ENCODE data around the gene LTBP3. TPM values are rescaled to one million over a fixed set of nuclear protein-coding genes. Genes with fewer than 3 reads are reported as not detected.
"Not testable (repeated sequence)": the region's sequence is repeated elsewhere in the genome, so short reads cannot be mapped to it uniquely, and the experiment has no call there.

LTBP3 gene
- total RNA-seq, 1 experiment from 2014 or later: 17.2 TPM

DNA sequence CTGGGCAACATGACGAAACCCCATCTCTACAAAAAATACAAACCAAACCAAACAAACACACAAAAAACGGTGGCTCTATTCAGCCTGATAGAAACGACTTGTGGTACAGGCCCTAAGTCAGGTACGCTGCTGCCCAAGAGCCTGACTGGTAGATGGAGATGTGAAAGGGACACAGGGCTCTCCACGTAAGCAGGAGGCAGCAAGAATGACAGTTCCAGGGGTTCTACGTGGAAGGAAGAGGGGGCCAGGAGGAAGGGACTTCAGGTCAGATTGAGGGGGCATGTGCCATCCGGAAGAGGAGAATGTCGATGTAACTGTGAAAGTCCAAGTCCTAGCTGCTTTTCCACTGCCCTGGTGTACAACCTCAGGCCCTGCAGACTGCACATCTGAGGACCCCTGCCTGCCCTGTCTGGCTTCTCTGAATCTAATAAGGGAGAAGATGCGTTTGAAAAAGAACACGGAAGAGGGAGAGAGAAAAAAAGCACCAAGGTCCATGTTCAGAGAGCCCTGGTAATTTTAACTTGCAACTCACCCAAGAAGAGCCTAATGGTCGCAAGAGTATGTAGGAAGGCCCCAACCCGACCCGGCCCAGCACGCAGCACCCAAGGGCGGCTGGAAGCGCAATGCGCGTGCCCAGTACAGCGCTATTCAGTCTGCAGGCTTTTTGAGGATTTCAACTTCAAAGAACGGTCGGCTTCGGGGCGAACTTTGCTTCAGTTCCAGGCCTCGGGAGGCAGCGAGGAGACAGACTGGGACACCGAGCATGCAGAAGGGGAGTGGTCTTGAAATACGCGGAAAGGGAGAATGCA is 11.2 kb upstream of the LTBP3 start:
- DNase-seq: no peak
- Histone ChIP-seq H3K9me3 (replicated peaks) (no peaks in the 10 kb centered on the region), H3K27ac (peak overlapping the region; percentile 10; the same call in 1 of the 2 replicates), H3K36me3 (no peaks in the 10 kb centered on the region), H3K27me3 (no peaks in the 10 kb centered on the region), H3K4me1 (peaks cover 17% of the 10 kb centered on the region), H3K4me3 (peak overlapping the region; percentile 88)

- no peak overlapping the region for H3K27ac ChIP-seq
- peaks cover 13% of the 10 kb centered on the region for H3K4me1 ChIP-seq
- H3K4me3 ChIP-seq: no peak overlapping the region
- no peak for DNase-seq
- H3K27me3 ChIP-seq: no peaks in the 10 kb centered on the region
- no peaks in the 10 kb centered on the region for H3K9me3 ChIP-seq (replicated peaks)
- H3K36me3 ChIP-seq: no peaks in the 10 kb centered on the region
Observed at GRCh38 chr11:65565624-65566453, 7.7 kb upstream of the LTBP3 start.

DNA sequence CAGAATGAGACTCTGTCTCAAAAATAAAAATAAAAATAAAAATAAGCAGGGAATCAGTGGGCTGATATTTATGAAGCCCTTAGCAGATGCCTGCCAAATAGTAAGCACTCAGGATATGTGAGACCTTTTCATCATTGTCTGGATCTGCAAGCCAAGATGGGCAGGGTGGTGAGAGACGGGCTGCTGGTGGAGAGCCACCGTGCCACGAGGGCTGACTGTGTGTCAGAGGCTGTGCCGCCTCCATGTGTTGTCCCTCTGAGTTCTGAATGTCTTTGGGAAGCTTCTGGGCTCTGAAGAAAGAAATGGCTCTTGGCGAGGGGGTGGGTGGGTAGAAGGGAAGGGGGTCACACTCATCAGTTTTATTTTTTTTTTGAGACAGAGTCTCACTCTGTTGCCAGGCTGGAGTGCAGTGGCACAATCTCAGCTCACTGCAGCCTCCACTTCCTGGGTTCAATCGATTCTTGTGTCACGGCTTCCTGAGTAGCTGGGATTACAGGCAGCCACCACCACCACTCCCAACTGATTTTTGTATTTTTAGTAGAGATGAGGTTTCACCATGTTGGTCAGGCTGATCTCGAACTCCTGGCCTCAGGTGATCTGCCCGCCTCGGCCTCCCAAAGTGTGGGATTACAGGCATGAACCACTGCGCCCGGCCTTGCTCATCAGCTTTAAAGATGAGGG is 6.9 kb upstream of the LTBP3 start:
- H3K36me3 ChIP-seq; DNase-seq; H3K27me3 ChIP-seq; H3K9me3 ChIP-seq (replicated peaks); H3K4me3 ChIP-seq; H3K27ac ChIP-seq: not testable (repeated sequence)
- peaks cover 21% of the 10 kb centered on the region for H3K4me1 ChIP-seq

DNA sequence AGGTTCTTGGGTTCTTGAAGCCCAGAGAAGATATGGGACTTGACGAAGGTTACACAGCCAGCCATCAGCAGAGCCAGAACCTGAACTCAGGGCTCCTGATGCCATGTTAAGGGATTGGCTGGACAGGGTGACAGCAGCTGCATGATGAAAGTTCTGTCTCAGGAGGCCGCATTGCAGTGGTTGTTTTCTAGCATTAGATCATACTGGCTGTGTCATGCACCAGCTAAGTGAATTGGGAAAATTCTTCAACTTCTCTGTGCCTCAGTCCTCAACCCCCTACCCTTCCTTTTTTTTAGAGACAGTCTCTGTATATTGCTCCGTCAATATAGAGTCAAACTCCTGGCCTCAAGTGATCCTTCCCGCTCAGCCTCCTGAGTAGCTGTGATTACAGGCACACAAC is 5.4 kb upstream of the LTBP3 start:
- Histone ChIP-seq H3K4me1 (peaks cover 31% of the 10 kb centered on the region), H3K9me3 (replicated peaks) (no peaks in the 10 kb centered on the region), H3K27ac (no peak overlapping the region), H3K4me3 (no peak overlapping the region), H3K36me3 (no peaks in the 10 kb centered on the region), H3K27me3 (no peaks in the 10 kb centered on the region)
- no peak for DNase-seq

DNA sequence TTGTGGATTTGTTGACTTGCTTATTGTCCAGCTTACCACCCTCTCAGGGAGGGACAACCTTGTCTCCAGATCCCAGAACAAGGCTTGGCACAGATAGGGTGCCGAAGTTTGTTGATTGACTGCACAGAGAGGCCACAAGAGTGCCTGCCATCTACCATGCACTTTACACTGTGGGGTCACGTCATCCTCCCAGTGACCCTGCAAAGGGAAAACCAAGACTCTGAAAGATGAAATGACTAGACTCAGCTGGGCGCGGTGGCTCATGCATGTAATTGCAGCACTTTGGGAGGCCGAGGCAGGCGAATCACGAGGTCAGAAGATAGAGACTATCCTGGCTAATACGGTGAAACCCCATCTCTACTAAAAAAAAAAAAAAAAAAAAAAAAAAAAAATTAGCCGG is 4.6 kb upstream of the LTBP3 start:
- no peak overlapping the region for H3K4me3 ChIP-seq
- H3K27ac ChIP-seq: no peak overlapping the region
- no peaks in the 10 kb centered on the region for H3K27me3 ChIP-seq
- DNase-seq: no peak
- no peaks in the 10 kb centered on the region for H3K36me3 ChIP-seq
- H3K4me1 ChIP-seq: peaks cover 32% of the 10 kb centered on the region
- no peaks in the 10 kb centered on the region for H3K9me3 ChIP-seq (replicated peaks)

GRCh38 chr11:65562020-65562419 is 3.9 kb upstream of the LTBP3 start:
- DNase-seq: no peak
- no peaks in the 10 kb centered on the region for H3K9me3 ChIP-seq (replicated peaks)
- H3K4me1 ChIP-seq: peaks cover 35% of the 10 kb centered on the region
- H3K27ac ChIP-seq: no peak overlapping the region
- H3K27me3 ChIP-seq: no peaks in the 10 kb centered on the region
- H3K36me3 ChIP-seq: no peaks in the 10 kb centered on the region
- no peak overlapping the region for H3K4me3 ChIP-seq

DNA sequence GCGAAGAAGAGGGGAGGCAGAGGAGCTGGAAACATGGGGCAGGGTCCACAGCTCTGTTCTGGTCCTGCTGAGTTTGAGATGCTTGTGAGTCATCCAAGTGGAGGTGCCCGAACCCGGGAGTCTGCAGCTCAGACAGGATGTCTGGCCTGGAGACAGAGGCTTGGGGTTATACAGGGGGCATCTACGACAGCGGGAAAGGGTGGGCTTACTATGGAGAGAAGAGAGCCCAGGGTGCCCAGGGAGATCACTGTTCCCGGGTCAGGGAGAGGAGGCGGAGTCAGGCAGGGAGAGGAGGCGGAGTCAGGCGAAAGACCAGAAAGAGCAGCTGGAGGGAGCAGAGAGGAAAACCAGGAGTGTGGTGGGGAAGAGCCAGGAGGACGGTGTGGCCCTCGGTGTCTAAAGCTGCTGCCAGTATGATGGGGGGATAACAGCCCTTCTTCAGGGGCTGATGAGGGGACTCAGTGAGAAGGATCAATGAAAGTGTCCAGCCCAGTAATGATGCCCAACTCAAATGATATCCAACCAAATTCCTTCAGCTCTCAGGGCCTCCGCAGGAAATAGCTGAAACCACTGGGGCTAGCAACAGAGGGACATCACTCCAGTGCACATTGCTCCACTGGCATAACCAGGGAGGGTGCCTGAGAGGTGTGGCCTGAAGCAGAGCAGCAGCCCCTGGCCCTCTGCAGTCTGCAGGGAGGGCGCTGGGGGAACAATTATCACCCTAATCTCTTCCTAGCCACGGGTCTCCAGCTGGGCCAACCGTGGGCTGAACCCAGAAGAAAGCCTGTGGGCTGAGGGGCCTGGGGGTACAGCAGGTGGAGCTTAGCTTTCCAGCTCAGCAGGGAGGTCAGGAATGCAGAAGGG is 2.6 kb upstream of the LTBP3 start:
- Histone ChIP-seq H3K4me1 (peaks cover 44% of the 10 kb centered on the region), H3K36me3 (no peaks in the 10 kb centered on the region), H3K4me3 (no peak overlapping the region), H3K9me3 (replicated peaks) (no peaks in the 10 kb centered on the region), H3K27me3 (no peaks in the 10 kb centered on the region), H3K27ac (peak overlapping the region; percentile 71; the same call in 1 of the 2 replicates)
- peak; percentile 80 to 82 for DNase-seq

DNA sequence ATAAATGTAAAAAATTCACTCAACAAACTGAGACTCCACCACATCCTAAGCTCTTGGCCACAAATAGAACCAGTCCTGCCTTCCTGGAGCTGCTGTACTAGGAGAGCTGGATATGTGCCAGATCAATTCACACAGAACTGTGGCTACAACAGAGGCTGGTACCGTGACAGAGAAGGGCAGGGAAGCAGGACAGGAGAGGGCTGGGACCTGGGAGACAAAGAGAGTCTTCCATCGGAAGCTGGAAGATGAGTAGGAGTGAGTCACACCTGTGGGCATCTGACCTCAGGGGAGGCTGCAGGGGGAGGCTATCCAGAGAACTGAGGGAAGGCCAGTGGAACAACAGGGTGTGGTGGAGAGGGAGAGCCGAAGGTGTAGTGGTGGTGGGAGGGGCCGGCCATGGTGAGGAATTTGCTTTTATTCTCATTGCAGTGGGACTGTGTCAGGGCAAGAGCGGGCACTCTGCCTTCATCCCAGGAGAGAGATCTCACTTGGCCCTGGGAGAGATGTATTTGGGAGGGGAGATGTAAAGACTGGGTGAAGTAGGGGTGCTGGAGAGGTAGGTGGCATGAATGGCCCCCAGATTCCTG is 1.9 kb upstream of the LTBP3 start:
- Histone ChIP-seq H3K27ac (peak overlapping the region; percentile 71; the same call in 1 of the 2 replicates), H3K9me3 (replicated peaks) (no peaks in the 10 kb centered on the region), H3K36me3 (no peaks in the 10 kb centered on the region), H3K4me1 (peaks cover 51% of the 10 kb centered on the region), H3K27me3 (no peaks in the 10 kb centered on the region), H3K4me3 (no peak overlapping the region)
- DNase-seq: peak in 1 of 2 experiments; percentile 57

GRCh38 chr11:65559535-65559934 is 1.4 kb upstream of the LTBP3 start:
- H3K27ac ChIP-seq: peak overlapping the region; percentile 71; the same call in 1 of the 2 replicates
- no peaks in the 10 kb centered on the region for H3K36me3 ChIP-seq
- no peaks in the 10 kb centered on the region for H3K27me3 ChIP-seq
- no peaks in the 10 kb centered on the region for H3K9me3 ChIP-seq (replicated peaks)
- H3K4me1 ChIP-seq: peaks cover 55% of the 10 kb centered on the region
- no peak overlapping the region for H3K4me3 ChIP-seq
- no peak for DNase-seq

DNA sequence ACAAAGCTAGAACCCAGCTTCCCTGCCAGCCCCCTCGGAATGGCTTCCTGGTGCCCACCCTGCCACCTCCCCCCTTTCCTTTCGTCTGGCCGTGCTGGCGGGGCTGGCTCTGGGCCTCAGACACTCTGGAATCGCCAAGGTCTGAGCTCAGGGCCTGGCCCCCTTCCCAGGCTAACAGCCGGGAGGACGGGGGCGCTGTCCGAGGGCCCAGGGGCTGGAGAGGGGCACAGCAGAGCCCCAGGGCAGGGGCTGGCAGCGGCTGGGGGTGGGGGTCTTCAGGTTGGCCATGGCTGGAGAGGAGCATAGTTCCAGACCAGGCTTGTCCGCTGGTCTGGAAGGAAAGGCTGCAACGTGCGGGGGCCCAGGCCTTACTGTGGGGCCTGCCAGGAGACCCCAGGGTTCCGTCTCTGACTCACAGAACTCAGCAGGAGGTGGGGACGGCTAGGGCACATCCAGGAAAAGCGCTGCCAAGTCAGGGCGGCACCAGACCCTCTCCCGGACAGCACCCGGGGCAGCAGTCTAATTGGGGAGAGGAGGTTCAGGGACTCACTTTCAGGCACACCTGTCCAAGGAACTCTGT is 861 bp upstream of the LTBP3 start:
- H3K9me3 ChIP-seq (replicated peaks): no peaks in the 10 kb centered on the region
- peak overlapping the region; percentile 71 for H3K27ac ChIP-seq
- DNase-seq: peak in 1 of 2 experiments; percentile 29
- H3K4me1 ChIP-seq: peaks cover 55% of the 10 kb centered on the region
- no peaks in the 10 kb centered on the region for H3K36me3 ChIP-seq
- H3K27me3 ChIP-seq: no peaks in the 10 kb centered on the region
- peak overlapping the region; percentile 66 for H3K4me3 ChIP-seq

- no peaks in the 10 kb centered on the region for H3K9me3 ChIP-seq (replicated peaks)
- no peaks in the 10 kb centered on the region for H3K36me3 ChIP-seq
- peak overlapping the region; percentile 66 for H3K4me3 ChIP-seq
- H3K27me3 ChIP-seq: no peaks in the 10 kb centered on the region
- no peak overlapping the region for H3K27ac ChIP-seq
- H3K4me1 ChIP-seq: peaks cover 57% of the 10 kb centered on the region
- DNase-seq: no peak
Observed at GRCh38 chr11:65557280-65558001, 718 bp downstream of the LTBP3 start.

- H3K4me3 ChIP-seq: peak overlapping the region; percentile 66
- peaks cover 56% of the 10 kb centered on the region for H3K4me1 ChIP-seq
- H3K9me3 ChIP-seq (replicated peaks): no peaks in the 10 kb centered on the region
- no peak for DNase-seq
- H3K27ac ChIP-seq: no peak overlapping the region
- H3K27me3 ChIP-seq: no peaks in the 10 kb centered on the region
- H3K36me3 ChIP-seq: no peaks in the 10 kb centered on the region
Observed at GRCh38 chr11:65556470-65557279, 1.5 kb downstream of the LTBP3 start.
